Measurements from ENCODE around the gene KLHL29.

KLHL29 gene

GRCh38 chr2:23585273-23586170 is 200.5 kb downstream of the KLHL29 start:
- Histone ChIP-seq H2AFZ (ENCODE audit: insufficient read depth, low read length, poor library complexity) (no peak overlapping the region), H3K4ac (ENCODE audit: low read depth, low read length) (no peak overlapping the region), H3K4me3 (ENCODE audit: low read depth, low read length) (no peak overlapping the region), H3K4me1 (ENCODE audit: control insufficient read depth in 1 of 2, insufficient read depth in 2 of 2, low read length in 2 of 2) (no peaks in the 10 kb centered on the region), H3K79me2 (ENCODE audit: control insufficient read depth, insufficient read depth, low read length, poor library complexity) (no peaks in the 10 kb centered on the region), H3K27ac (ENCODE audit: low read depth, low read length) (no peak overlapping the region), H3K9me3 (ENCODE audit: insufficient read depth, low read depth, low read length) (peaks cover 3% of the 10 kb centered on the region), H4K8ac (ENCODE audit: low read depth, low read length) (no peak overlapping the region), H2AK5ac (ENCODE audit: low read length) (no peak overlapping the region), H3K79me1 (ENCODE audit: low read length) (no peaks in the 10 kb centered on the region), H3K14ac (ENCODE audit: low read length) (no peak overlapping the region), H3K27me3 (ENCODE audit: insufficient read depth, low read length) (no peaks in the 10 kb centered on the region), H3K4me2 (ENCODE audit: low read length) (no peak overlapping the region), H2BK12ac (ENCODE audit: low read length) (no peak overlapping the region), H3K23ac (ENCODE audit: low read length) (no peak overlapping the region), H3K9ac (ENCODE audit: low read length) (no peak overlapping the region), H3K18ac (ENCODE audit: low read length) (no peak overlapping the region), H2BK5ac (ENCODE audit: low read depth, low read length, poor library complexity) (no peak overlapping the region), H2BK120ac (ENCODE audit: insufficient read depth, low read length, poor library complexity) (no peak overlapping the region), H4K91ac (ENCODE audit: low read depth, low read length) (no peak overlapping the region), H4K12ac (ENCODE audit: low read depth, low read length) (no peak overlapping the region), H3K36me3 (ENCODE audit: control insufficient read depth in 1 of 2, insufficient read depth in 2 of 2, low read length in 2 of 2) (no peaks in the 10 kb centered on the region)
- DNase-seq: no peak
- WGBS (ENCODE audit: extremely low coverage, insufficient coverage, insufficient read length): no CpG with 5 or more reads among the region's 13 CpGs

- Histone ChIP-seq H3K14ac (ENCODE audit: low read length) (no peak overlapping the region), H2AK5ac (ENCODE audit: low read length) (no peak overlapping the region), H3K23ac (ENCODE audit: low read length) (no peak overlapping the region), H4K91ac (ENCODE audit: low read depth, low read length) (no peak overlapping the region), H2BK12ac (ENCODE audit: low read length) (no peak overlapping the region), H3K27ac (ENCODE audit: low read depth, low read length) (no peak overlapping the region), H3K4me3 (ENCODE audit: low read depth, low read length) (no peak overlapping the region), H3K36me3 (ENCODE audit: control insufficient read depth in 1 of 2, insufficient read depth in 2 of 2, low read length in 2 of 2) (no peaks in the 10 kb centered on the region), H3K9me3 (ENCODE audit: insufficient read depth, low read depth, low read length) (peaks cover 3% of the 10 kb centered on the region), H2BK5ac (ENCODE audit: low read depth, low read length, poor library complexity) (no peak overlapping the region), H4K12ac (ENCODE audit: low read depth, low read length) (no peak overlapping the region), H3K4me2 (ENCODE audit: low read length) (no peak overlapping the region), H3K79me1 (ENCODE audit: low read length) (no peaks in the 10 kb centered on the region), H3K4ac (ENCODE audit: low read depth, low read length) (no peak overlapping the region), H2AFZ (ENCODE audit: insufficient read depth, low read length, poor library complexity) (no peak overlapping the region), H3K18ac (ENCODE audit: low read length) (no peak overlapping the region), H3K4me1 (ENCODE audit: control insufficient read depth in 1 of 2, insufficient read depth in 2 of 2, low read length in 2 of 2) (peaks cover 0 to 4% of the 10 kb centered on the region in 2 experiments), H3K79me2 (ENCODE audit: control insufficient read depth, insufficient read depth, low read length, poor library complexity) (no peaks in the 10 kb centered on the region), H4K8ac (ENCODE audit: low read depth, low read length) (no peak overlapping the region), H2BK120ac (ENCODE audit: insufficient read depth, low read length, poor library complexity) (no peak overlapping the region), H3K27me3 (ENCODE audit: insufficient read depth, low read length) (no peaks in the 10 kb centered on the region), H3K9ac (ENCODE audit: low read length) (no peak overlapping the region)
- no CpG with 5 or more reads among the region's 15 CpGs for WGBS (ENCODE audit: extremely low coverage, insufficient coverage, insufficient read length)
- no peak for DNase-seq
Observed at GRCh38 chr2:23586741-23587306, 201.8 kb downstream of the KLHL29 start.

GRCh38 chr2:23587341-23587880 is 202.4 kb downstream of the KLHL29 start:
- Histone ChIP-seq H3K79me2 (ENCODE audit: control insufficient read depth, insufficient read depth, low read length, poor library complexity) (no peaks in the 10 kb centered on the region), H3K9me3 (ENCODE audit: insufficient read depth, low read depth, low read length) (peaks cover 3% of the 10 kb centered on the region), H2BK12ac (ENCODE audit: low read length) (no peak overlapping the region), H3K79me1 (ENCODE audit: low read length) (no peaks in the 10 kb centered on the region), H2BK5ac (ENCODE audit: low read depth, low read length, poor library complexity) (no peak overlapping the region), H4K12ac (ENCODE audit: low read depth, low read length) (no peak overlapping the region), H4K91ac (ENCODE audit: low read depth, low read length) (no peak overlapping the region), H3K4me1 (ENCODE audit: control insufficient read depth in 1 of 2, insufficient read depth in 2 of 2, low read length in 2 of 2) (peaks cover 0 to 4% of the 10 kb centered on the region in 2 experiments), H3K27me3 (ENCODE audit: insufficient read depth, low read length) (no peaks in the 10 kb centered on the region), H2BK120ac (ENCODE audit: insufficient read depth, low read length, poor library complexity) (no peak overlapping the region), H2AK5ac (ENCODE audit: low read length) (no peak overlapping the region), H3K27ac (ENCODE audit: low read depth, low read length) (no peak overlapping the region), H3K23ac (ENCODE audit: low read length) (no peak overlapping the region), H2AFZ (ENCODE audit: insufficient read depth, low read length, poor library complexity) (no peak overlapping the region), H3K18ac (ENCODE audit: low read length) (no peak overlapping the region), H3K36me3 (ENCODE audit: control insufficient read depth in 1 of 2, insufficient read depth in 2 of 2, low read length in 2 of 2) (no peaks in the 10 kb centered on the region), H3K4me3 (ENCODE audit: low read depth, low read length) (no peak overlapping the region), H3K14ac (ENCODE audit: low read length) (no peak overlapping the region), H3K4me2 (ENCODE audit: low read length) (no peak overlapping the region), H3K4ac (ENCODE audit: low read depth, low read length) (no peak overlapping the region), H4K8ac (ENCODE audit: low read depth, low read length) (no peak overlapping the region), H3K9ac (ENCODE audit: low read length) (no peak overlapping the region)
- WGBS (ENCODE audit: extremely low coverage, insufficient coverage, insufficient read length): no CpG with 5 or more reads among the region's 13 CpGs
- DNase-seq: no peak

- Histone ChIP-seq H4K91ac (ENCODE audit: low read depth, low read length) (no peak overlapping the region), H3K79me2 (ENCODE audit: control insufficient read depth, insufficient read depth, low read length, poor library complexity) (no peaks in the 10 kb centered on the region), H3K4ac (ENCODE audit: low read depth, low read length) (no peak overlapping the region), H3K9ac (ENCODE audit: low read length) (no peak overlapping the region), H2BK5ac (ENCODE audit: low read depth, low read length, poor library complexity) (no peak overlapping the region), H3K27me3 (ENCODE audit: insufficient read depth, low read length) (no peaks in the 10 kb centered on the region), H3K36me3 (ENCODE audit: control insufficient read depth in 1 of 2, insufficient read depth in 2 of 2, low read length in 2 of 2) (no peaks in the 10 kb centered on the region), H3K23ac (ENCODE audit: low read length) (no peak overlapping the region), H3K9me3 (ENCODE audit: insufficient read depth, low read depth, low read length) (peaks cover 3% of the 10 kb centered on the region), H3K18ac (ENCODE audit: low read length) (no peak overlapping the region), H3K14ac (ENCODE audit: low read length) (no peak overlapping the region), H4K8ac (ENCODE audit: low read depth, low read length) (no peak overlapping the region), H3K4me1 (ENCODE audit: control insufficient read depth in 1 of 2, insufficient read depth in 2 of 2, low read length in 2 of 2) (peaks cover 0 to 6% of the 10 kb centered on the region in 2 experiments), H3K4me2 (ENCODE audit: low read length) (no peak overlapping the region), H2BK12ac (ENCODE audit: low read length) (no peak overlapping the region), H3K27ac (ENCODE audit: low read depth, low read length) (no peak overlapping the region), H2BK120ac (ENCODE audit: insufficient read depth, low read length, poor library complexity) (no peak overlapping the region), H3K79me1 (ENCODE audit: low read length) (no peaks in the 10 kb centered on the region), H3K4me3 (ENCODE audit: low read depth, low read length) (no peak overlapping the region), H4K12ac (ENCODE audit: low read depth, low read length) (no peak overlapping the region), H2AFZ (ENCODE audit: insufficient read depth, low read length, poor library complexity) (no peak overlapping the region), H2AK5ac (ENCODE audit: low read length) (no peak overlapping the region)
- WGBS (ENCODE audit: extremely low coverage, insufficient coverage, insufficient read length): no CpG with 5 or more reads among the region's 4 CpGs
- no peak for DNase-seq
Observed at GRCh38 chr2:23588106-23588505, 203.1 kb downstream of the KLHL29 start.
